ENCODE data around the gene CHST8.

The CHST8 gene

DNA sequence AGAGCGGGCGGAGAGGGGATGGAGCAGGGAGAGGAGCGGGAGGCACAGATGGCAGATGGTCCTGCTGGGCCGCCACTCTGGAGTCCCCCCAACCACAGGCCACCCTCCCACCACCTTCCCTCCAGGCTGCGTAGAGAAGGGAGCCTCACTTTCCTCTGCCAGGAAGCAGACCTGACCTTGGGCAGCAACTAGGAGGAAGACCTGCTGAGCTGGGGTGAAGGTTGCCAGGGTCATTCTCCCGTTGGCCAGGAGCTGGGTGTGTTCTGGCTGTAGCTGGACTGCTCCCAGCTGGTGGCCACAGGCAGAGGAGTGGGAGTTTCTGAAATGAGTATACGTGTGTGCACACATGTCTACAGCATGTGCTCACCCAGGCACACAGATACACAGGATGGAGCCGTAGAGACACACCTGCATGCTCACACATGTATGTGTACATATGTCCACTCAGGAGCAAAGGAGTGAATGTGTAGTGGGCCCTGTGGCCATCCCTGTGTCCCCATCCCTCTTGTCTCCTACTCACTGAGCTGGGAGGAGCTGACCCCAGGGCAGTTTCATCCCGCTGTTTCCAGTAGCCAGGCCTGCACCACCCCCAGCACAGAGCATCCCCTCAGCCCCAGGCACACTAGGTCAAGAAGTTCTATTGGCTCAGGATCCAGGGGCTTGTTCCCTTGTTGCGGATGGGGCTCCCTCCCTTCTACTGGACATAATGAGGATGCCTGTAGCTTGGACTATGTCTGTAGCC lies 53.0 kb downstream of the CHST8 start:
- DNase-seq: no peak

DNA sequence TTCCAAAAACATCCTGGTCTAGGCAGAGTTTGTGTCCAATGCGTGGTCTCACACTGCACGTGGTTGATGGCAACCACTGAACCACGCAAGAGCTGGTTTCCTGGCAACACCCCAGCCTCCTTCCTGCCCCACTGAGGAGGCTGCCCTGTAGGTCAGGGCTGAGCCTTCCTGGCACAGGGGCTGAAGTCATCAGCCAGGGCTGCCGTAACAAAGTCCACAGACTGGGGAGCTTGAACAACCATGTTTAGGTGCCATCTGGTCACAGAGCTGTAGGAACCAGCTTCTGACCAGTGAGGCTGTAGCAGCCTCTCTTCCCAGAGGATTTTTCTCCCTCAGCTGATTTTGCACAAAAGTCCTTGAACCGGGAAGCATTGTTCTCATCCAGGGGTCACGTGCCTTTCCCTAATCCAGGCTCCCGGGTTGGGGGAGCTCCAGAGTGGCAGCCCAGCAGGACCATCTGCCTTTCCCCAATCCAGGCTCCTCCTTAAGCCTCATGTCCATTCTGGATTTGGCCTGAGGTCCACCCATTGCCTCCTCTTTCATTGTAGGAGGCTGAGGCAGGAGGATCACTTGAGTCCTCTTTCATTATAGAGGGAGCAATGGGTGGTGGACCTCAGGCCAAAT lies 53.9 kb downstream of the CHST8 start:
- DNase-seq: no peak

DNA sequence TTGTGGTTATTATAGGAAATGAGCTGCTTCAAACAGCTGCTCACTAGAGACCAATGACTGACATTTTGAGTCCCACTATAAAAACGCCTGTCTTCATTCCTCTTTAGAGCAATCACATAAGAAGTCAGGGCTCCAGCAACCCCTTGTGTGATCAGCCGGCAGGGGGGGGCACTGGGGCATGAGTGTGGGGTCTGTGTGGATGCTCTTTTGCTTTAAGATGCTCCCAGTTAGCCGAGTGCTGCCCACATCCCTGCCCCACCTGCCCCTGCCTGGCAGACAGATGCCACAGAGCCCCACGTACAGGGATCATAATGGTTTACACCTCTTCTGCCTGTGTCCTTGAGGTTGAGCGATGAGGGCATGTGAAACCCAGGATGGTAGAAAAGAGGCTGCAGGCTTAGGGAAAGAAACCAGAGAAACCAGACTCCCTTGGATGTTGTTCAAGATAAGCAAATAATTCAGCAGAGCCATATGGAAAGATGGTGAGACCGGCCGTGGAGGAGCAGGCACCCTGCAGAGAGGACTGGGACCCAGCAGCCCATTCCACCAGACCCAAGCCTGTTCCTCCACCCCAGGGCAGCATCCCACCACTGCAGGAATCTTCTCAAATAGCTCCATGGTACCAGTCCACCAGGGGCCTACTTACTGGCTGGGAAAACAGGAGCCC lies 55.4 kb downstream of the CHST8 start:
- no peak for DNase-seq

DNA sequence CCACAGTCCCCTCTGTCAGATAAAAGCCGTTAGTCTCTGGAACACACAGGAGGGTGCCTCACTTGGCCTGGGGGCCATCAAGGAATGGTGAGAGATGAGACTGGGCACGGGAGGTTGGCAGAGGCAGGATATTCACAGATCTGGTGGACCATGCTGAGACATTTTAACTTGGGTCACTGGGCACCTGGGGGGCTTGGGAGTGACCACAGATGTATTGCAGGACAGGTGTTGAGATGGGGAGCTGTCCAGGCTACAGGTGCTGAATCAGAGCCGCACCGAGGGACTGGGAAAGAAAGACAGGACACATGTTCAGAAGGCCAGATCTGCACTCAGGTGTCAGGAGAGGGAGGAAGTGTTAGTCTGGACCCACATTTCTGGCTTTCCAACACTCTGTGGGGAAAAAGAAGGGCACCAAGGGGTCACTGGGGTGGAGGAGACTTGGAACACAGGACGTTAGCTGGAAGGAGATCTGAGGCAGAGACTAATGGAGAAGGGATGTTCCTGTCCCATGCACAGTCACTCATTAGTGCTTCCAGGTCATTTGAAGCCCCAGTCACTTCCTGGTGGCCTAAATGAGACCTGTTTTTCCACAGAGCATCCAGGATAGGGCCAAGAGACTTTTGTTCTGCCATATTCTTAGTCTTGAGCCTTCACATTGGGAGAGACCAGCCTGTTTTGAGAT lies 56.1 kb downstream of the CHST8 start:
- no peak for DNase-seq

DNA sequence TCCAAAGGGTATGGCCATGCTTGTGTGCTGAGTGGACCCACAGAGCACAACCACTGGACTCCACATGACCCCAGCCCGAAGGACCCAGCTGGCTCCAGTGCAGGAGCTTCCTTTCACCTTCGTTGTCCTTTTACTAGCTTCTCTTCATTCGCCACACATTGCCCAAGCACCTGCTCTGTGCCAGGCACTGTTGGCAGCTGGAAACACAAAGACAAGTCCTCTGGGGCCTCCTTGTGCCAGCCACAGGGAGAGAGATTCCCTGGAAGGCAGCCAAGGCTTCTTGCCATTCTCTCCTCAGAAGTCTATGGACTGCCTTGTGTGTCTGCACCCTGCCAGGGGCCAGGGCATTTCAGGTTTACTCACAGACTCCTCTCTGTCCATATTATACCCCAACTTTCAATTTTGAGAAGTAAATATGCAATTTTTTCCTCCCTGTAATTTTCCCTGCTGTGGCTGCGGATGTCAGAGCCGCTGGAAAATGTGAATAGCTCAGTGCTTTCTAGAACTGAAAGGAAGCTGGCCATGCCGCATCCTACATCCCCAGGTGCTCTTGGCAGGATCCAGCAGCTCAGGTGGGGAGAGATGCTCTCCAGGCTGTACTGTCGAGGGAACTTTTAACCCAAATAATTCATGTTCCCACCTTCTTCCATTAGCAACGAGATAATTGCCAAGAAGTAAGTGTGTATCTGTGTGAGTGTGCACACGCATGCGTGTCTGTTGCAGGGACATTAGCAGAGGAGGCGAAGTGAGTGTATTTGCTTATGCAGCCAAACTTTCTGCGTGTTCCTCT lies 57.2 kb downstream of the CHST8 start:
- no peak for DNase-seq

DNA sequence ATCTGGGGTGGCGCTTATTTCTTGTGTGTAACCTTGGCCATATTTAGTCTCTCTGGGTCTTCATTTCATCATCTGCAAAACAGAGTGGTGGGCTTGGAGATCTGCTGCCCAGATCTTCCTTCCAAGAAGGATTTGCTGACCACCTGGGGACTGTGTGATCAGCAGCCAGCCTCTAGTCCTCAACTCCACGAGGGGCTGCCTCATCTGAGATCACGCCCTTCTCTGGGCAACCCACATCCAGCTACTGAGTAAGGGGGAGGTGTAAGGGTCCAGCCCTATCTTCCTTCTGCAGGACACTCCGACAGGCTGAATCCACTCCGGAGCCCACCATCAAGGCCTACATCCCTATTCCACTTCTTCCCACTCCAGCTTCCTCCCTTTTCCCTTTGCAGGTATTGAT lies 57.9 kb downstream of the CHST8 start:
- DNase-seq: no peak

DNA sequence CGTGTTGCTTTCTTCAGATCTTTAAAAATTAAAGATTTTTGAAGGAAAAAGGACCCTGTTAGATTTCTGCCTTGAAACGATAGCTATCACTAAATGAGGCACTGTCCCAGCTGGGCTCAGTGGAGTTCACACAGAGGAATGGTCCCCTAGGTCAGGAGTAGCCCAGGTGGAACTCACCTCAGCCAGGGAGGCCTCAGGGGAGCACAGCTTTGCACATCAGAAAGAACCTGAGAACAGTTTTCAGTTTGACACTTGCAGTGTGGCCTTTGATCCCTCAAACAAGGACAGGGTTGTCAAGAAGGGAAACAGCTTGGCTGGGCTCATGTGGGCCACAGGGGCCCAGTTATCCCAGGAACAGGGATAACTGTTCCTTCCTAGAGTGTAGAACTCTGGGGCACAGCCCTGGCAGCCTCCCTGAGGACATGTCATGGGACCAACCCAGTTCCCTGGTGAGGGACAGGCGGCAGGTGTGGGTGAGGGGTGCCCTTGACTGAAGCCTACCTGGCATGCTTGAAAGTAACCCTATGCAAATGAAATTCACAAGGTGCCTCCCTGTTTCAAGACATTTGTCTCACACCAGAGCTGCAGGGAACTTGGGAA lies 59.4 kb downstream of the CHST8 start:
- no peak for DNase-seq

DNA sequence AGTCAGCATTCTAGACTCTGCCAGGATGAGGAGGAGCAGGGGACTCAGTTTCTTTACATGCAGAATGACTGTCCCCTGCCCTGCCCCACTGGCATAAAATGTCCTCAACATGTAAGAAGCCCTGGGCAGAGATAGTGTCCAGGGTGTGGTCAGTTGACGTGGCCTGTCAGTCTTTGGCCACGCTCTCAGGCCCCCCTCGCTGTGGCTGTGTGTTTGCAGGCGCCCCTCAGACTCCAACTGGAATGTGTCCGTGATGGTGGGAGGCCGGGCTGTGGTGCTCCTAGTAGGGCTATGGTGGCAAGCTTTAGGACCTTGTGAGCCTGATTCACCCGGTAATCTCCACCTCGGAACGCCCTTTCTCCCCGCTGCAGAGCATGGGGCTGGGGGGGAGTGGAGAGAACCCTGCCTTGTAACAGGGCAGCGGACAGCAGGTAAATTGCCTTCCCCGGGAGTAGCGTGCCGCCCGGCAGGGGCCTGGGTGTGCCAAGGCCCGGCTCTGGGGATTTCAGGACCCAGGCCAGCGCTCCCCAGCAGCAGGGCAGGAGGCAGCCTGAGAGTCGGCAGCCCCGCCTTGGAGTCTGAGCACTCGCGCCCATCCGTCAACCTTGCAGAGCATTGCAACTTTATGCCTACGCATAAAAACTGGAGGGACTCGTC lies 62.3 kb downstream of the CHST8 start:
- no peak for DNase-seq

DNA sequence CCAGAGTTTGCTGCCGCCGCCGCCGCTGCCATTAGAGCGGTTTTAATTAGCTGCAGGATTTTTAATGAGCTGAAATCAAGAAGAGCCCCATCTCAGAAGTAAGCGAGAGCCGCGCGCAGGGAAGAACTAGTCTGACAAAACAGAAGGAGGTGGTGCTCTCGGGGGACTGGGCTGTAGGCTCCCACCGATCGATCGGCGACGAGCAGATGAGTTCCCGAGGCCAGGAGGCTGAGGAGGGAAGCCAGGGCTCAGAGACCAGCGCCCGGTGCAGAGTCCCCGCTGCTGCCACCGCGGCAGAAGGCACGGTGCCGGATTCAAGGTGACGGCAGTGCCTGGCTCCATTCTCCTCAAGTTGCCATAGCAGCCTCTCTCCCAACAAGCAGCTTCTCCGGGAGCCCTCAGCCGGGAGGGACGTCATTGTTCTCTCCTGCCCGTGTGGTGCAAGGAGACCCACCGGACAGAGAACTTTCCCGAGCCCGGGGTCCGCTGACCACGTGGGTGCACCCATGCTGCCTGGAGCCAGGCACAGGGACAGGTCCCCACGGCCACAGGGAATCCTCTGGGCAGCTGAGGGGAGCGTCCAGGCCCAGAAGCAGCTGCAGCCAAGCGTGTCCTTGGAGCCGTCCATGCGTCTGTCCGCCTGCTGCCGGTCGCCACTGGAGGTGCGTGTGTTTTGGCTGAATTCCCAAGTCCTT lies 62.9 kb downstream of the CHST8 start:
- DNase-seq: no peak

DNA sequence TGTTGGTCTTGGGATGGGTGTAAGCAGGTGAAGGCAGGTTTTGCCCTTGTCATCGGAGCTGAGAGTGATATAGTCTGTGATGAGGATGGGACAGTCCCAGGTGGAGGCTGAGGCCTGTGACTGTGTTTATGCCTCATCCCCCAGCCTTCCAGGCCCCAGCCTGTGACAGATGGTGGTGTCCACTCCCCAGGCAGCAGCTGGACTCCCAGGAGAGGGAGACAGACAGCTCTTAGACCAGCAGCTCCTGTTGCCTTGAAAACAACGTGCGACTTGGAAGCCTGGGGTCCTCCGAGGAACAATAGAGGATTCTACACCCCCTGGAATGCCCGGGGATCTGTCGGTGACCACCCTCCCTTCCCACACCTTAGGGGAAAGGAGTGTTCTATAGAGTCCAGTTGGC lies 63.8 kb downstream of the CHST8 start:
- DNase-seq: no peak

DNA sequence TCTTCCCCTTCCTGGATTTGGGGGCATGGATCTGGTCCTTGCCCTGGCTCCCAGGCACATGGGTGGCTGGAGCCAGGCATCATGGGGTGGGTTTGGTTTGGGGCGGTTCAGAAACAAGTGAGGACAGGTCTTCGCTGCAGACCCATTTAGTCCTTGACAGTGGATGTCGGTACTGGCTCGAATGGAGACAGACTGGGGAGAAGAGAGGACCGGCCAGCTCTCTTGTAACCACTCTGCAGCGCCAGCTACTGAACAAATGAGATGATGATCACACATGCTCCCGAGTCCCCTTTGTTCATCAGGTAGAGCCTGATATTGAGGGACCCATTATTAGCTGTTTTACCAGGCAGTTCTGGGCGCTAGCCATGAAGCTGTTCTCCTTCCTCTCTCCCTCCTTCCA lies 64.5 kb downstream of the CHST8 start:
- no peak for DNase-seq

DNA sequence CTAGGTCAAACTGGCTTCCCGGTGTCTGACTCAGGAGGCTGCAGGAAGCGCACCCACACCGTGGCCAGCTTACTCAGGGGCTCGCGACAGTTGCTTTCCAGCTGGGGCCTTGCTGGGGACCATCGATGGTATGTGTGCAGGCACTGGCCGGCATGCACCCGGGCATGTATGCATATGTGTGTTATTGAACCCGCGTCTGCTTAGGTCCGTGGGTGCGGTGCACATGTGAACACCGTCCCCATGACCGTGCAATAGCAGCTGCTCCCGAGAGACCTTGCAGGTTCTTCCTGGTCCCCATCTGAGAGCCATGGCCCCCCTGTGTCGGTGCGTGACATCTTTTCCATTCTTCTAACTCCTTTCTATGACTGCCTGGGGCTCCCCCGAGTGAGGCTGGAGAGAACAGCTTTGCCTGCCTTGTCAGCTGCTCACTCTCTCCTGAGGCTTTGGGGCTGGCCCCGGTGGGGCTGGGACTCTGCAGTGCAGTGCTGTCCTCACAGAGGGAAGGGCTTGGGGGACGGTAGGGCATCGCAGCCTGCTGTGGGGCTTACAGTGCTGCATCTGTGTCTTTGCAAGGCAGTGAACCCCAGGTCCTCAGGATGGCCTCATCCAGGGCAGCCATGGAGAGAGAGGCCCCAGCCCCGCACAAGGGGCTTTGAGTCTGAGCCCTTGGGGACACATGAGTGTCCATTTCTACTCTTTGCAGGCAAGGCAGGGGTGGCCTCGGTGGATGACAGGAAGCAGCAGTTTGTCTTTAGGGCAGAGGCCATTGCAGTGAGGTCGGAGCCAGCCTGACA lies 65.1 kb downstream of the CHST8 start:
- DNase-seq: no peak

DNA sequence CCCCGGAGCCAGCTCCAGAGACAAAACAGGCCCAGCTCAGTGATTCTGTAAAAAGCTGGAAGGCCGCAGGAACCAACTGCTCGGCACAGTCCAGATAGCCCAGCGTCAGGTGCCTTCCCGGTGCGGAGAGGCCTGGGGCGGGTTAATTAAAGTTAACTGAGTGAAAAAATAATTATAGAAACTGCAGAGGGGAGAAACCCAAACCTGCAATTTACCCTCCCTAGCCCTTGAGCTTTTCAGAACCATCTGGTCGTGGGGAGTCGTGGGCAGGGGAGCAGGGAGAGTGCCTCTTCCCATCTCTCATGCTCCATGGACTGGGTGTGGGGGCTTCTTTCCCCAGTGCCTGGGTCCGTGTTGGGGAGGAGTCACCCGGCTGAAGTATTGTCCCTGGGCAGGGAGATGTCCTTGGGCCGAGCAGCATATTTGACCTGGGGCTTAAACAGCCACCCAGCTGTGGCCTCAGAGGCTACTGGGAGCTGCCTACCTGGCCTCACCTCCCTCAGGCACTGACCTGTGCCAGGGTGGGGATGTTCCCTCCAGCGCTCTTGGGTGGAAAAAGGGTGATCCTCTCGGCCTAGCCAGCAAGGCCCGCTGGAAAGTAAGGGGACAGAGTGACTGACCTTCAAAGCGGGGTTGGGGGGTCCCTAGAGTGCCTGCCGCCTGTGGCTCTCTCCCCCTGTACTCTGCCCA lies 65.9 kb downstream of the CHST8 start:
- DNase-seq: no peak

DNA sequence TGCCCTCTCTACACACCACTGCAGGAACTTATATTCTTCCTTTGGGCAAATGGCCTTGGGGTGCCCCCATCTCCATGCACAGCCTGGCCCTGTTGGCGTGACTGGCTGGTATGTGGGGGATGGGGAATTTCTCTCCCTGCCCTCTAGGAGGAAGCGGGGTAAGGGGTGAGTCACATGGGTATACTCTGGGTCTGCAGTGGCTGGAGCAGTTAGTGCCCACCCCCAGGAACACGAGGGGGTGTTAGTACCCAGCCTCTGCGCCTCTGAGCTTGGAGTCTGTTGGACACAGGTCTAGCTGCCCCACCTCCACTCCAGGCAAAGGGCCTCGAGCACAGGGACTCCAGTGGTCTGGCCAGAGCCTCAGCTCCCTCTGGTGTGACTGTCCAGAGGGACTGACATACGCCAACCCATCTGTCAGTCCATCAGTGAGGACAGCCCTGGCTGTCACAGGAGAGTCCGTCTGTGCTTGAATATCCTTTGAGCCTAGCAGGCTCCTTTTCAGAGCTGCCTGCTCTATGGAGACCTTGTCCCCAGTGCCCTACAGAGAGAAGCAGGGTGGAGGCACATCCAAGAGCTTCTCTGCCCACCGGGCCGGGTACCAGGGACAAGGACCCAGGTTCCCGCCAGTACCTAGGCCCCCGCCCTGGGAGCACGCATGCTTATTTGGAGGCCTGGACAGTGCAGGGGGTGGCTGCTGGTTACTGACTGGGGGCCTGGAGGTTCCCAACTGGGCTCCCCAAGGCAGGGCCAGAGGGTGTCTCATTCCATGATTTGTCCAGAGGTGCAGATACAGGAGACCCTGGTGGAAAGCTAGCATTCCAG lies 66.6 kb downstream of the CHST8 start:
- no peak for DNase-seq

DNA sequence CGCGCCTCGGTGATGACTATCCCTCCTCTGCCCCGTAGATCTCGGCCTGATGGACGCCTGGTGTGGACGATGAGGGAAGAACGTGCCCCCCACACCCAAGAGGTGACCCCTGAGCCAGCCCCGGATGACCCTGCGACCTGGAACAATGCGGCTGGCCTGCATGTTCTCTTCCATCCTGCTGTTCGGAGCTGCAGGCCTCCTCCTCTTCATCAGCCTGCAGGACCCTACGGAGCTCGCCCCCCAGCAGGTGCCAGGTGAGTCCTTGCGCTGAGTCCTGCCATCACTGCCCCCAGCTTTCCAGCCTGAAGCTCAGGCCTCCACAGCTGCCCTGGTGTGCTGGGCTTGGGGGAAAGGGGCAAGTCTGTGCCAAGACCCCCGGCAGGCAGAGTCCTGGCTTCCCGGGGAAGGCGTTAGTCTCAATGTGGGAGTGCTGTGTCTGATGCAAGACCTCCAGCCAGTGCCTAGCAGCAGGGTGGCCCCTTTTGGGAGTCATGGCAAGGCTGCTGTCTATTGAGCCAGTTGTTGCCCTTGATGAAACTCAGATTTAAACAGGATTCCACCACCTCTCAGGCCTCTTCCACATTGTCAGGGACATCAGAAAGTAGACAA lies 67.5 kb downstream of the CHST8 start:
- no peak for DNase-seq

DNA sequence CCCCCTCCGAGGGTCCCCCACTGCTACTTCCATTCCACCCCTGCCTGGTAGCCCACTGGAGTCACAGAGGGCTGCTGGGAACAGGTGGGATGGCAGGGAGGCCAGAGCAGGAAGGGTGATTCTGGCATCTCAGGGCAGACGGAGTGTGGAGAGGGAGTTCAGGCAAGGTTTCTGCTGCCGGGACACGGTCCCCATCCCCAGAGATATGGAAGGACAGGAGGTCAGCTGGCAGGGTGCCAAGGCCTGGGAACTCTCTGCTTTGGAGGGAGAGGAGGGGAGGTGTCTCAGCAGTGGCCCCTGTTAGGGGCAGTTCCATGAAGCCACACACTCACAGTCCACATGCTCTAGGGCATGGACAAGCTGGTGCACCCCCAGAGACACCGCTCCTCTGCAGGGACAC lies 68.1 kb downstream of the CHST8 start:
- DNase-seq: no peak

DNA sequence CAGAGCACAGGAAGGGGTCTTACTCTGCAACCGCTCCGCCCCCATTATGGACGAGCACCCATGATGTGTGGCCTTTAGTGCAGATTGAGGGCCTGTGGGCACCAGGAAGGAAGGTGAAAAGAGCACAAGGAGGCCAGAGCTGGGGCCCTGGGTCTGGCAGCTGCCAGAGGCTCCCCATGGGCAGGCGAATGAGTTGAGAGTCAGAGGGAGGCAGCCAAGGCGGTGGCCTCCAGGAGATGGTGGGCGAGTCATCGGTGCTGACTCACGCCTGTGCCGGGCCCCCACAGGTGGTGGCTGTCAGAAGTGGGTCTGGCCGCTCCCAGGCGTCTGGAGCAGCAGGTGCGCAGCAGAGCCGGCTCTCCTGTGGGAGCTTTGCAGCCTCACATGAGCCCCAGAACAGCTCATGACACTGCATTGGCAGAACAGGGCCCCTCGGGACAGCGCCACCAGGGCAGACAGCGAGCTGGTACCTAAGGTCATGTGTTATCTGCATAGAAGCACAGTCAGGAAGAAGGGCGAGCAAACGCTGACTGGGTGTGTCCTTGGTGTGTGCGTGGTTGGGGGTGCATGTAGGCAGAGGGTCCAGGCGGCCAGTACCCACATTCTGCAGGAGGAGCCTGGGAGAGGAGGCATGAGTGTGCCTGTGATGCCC lies 68.8 kb downstream of the CHST8 start:
- no peak for DNase-seq

DNA sequence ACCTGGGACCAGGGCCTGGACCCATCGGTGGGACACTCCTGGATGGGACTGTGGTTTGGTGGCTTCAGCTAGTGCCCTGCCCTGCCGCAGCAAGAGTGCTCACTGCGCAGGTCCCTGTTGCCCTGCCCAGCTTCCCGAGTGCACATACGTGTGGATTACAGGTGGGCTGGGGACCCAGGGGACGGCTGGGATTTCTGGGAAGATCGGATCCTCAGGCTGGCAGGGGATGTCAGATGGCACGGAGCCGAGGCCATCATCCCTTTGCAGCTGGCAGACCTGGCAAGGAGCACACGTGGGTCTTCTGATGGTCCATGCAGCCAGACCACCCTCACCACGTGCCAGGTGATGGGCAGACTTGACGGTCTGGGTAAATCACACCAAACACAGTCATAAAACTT lies 69.3 kb downstream of the CHST8 start:
- DNase-seq: no peak

All from CD4-positive, alpha-beta T cell treated with Interleukin-6 for 4 hours (primary cell).